ENCODE results near the gene UBA3. TPM values are rescaled to one million over a fixed set of nuclear protein-coding genes. Genes with fewer than 3 reads are reported as not detected.

UBA3 gene
- total and polyA plus RNA-seq, 10 of the 15 experiments (the other 5 are each of a cell fraction or from before 2014, with no cell fraction given): 72.9 to 131 (median 102) TPM

DNA sequence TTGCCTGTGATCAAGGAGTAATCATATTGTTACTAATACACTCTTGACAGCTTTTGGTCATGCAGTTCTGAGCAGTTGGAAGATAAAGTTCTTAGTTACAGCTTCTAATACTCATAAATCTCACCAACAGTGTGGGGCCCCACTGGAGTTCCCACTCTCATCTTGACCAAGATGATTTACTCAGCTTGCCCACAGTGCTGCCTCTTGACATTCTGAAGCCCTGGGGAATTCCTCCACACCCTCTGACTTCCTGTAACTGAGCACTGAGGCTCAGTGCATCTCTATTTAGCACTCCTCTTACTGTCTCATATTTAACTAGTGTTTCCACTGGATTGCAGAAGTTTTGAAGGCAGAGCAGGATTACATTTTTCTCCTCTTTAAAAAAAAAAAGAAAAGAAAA lies 2.6 kb upstream of the UBA3 start (continued):
- TF ChIP-seq, protein P1, sequence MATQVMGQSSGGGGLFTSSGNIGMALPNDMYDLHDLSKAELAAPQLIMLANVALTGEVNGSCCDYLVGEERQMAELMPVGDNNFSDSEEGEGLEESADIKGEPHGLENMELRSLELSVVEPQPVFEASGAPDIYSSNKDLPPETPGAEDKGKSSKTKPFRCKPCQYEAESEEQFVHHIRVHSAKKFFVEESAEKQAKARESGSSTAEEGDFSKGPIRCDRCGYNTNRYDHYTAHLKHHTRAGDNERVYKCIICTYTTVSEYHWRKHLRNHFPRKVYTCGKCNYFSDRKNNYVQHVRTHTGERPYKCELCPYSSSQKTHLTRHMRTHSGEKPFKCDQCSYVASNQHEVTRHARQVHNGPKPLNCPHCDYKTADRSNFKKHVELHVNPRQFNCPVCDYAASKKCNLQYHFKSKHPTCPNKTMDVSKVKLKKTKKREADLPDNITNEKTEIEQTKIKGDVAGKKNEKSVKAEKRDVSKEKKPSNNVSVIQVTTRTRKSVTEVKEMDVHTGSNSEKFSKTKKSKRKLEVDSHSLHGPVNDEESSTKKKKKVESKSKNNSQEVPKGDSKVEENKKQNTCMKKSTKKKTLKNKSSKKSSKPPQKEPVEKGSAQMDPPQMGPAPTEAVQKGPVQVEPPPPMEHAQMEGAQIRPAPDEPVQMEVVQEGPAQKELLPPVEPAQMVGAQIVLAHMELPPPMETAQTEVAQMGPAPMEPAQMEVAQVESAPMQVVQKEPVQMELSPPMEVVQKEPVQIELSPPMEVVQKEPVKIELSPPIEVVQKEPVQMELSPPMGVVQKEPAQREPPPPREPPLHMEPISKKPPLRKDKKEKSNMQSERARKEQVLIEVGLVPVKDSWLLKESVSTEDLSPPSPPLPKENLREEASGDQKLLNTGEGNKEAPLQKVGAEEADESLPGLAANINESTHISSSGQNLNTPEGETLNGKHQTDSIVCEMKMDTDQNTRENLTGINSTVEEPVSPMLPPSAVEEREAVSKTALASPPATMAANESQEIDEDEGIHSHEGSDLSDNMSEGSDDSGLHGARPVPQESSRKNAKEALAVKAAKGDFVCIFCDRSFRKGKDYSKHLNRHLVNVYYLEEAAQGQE (IDR thresholded peaks at IDR 0.05; ENCODE audit: low read depth, low read length): peak; percentile 45; the same call in 1 of the 2 replicates
- TF ChIP-seq, protein P2, sequence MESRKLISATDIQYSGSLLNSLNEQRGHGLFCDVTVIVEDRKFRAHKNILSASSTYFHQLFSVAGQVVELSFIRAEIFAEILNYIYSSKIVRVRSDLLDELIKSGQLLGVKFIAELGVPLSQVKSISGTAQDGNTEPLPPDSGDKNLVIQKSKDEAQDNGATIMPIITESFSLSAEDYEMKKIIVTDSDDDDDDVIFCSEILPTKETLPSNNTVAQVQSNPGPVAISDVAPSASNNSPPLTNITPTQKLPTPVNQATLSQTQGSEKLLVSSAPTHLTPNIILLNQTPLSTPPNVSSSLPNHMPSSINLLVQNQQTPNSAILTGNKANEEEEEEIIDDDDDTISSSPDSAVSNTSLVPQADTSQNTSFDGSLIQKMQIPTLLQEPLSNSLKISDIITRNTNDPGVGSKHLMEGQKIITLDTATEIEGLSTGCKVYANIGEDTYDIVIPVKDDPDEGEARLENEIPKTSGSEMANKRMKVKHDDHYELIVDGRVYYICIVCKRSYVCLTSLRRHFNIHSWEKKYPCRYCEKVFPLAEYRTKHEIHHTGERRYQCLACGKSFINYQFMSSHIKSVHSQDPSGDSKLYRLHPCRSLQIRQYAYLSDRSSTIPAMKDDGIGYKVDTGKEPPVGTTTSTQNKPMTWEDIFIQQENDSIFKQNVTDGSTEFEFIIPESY (IDR thresholded peaks at IDR 0.05): no peak
- TF ChIP-seq NR2F1 (conservative IDR thresholded peaks at IDR 0.05) (peak; percentile 87), IRF4 (IDR thresholded peaks at IDR 0.05; ENCODE audit: low read depth, low read length) (0 out of 2 replicates have a peak, but pooled peaks have one; percentile 53), SIX5 (IDR thresholded peaks at IDR 0.05; ENCODE audit: low read depth, low read length, severe bottlenecking) (no peak), CEBPB (IDR thresholded peaks at IDR 0.05; ENCODE audit: borderline replicate concordance in 1 of 2, low read depth in 2 of 2, low read length in 2 of 2) (peak in 1 of 2 experiments; percentile 73; a peak in 1 of 4 replicates), MEF2A (IDR thresholded peaks at IDR 0.05; ENCODE audit: insufficient read depth, low read depth, low read length) (0 out of 2 replicates have a peak, but pooled peaks have one; percentile 64), SPI1 (IDR thresholded peaks at IDR 0.05; ENCODE audit: borderline replicate concordance, insufficient read depth, low read depth, low read length) (peak; percentile 57; the same call in 1 of the 2 replicates), IKZF1 (conservative IDR thresholded peaks at IDR 0.05) (peak; percentile 84), POLR2AphosphoS5 (IDR thresholded peaks at IDR 0.05; ENCODE audit: low read length) (peak; percentile 66; the same call in 1 of the 2 replicates), SREBF1 (IDR thresholded peaks at IDR 0.05; ENCODE audit: low read length) (no peak), SP1 (IDR thresholded peaks at IDR 0.05; ENCODE audit: low read depth, low read length) (peak; percentile 69), KLF5 (IDR thresholded peaks at IDR 0.05; ENCODE audit: partially characterized antibody) (no peak)
- TF ChIP-seq, protein P3, sequence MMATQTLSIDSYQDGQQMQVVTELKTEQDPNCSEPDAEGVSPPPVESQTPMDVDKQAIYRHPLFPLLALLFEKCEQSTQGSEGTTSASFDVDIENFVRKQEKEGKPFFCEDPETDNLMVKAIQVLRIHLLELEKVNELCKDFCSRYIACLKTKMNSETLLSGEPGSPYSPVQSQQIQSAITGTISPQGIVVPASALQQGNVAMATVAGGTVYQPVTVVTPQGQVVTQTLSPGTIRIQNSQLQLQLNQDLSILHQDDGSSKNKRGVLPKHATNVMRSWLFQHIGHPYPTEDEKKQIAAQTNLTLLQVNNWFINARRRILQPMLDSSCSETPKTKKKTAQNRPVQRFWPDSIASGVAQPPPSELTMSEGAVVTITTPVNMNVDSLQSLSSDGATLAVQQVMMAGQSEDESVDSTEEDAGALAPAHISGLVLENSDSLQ (IDR thresholded peaks at IDR 0.05): peak; percentile 54
- TF ChIP-seq, protein P4, sequence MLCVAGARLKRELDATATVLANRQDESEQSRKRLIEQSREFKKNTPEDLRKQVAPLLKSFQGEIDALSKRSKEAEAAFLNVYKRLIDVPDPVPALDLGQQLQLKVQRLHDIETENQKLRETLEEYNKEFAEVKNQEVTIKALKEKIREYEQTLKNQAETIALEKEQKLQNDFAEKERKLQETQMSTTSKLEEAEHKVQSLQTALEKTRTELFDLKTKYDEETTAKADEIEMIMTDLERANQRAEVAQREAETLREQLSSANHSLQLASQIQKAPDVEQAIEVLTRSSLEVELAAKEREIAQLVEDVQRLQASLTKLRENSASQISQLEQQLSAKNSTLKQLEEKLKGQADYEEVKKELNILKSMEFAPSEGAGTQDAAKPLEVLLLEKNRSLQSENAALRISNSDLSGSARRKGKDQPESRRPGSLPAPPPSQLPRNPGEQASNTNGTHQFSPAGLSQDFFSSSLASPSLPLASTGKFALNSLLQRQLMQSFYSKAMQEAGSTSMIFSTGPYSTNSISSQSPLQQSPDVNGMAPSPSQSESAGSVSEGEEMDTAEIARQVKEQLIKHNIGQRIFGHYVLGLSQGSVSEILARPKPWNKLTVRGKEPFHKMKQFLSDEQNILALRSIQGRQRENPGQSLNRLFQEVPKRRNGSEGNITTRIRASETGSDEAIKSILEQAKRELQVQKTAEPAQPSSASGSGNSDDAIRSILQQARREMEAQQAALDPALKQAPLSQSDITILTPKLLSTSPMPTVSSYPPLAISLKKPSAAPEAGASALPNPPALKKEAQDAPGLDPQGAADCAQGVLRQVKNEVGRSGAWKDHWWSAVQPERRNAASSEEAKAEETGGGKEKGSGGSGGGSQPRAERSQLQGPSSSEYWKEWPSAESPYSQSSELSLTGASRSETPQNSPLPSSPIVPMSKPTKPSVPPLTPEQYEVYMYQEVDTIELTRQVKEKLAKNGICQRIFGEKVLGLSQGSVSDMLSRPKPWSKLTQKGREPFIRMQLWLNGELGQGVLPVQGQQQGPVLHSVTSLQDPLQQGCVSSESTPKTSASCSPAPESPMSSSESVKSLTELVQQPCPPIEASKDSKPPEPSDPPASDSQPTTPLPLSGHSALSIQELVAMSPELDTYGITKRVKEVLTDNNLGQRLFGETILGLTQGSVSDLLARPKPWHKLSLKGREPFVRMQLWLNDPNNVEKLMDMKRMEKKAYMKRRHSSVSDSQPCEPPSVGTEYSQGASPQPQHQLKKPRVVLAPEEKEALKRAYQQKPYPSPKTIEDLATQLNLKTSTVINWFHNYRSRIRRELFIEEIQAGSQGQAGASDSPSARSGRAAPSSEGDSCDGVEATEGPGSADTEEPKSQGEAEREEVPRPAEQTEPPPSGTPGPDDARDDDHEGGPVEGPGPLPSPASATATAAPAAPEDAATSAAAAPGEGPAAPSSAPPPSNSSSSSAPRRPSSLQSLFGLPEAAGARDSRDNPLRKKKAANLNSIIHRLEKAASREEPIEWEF (IDR thresholded peaks at IDR 0.05; ENCODE audit: insufficient replicate concordance, low read depth, low read length): peak; percentile 95
